Neural crest cell (in vitro differentiated cells): ENCODE results near the gene ALOXE3. TPM values are rescaled to one million over a fixed set of nuclear protein-coding genes. Genes with fewer than 3 reads are reported as not detected.

Experiments used
- DNase-seq: peaks from one replicate; pipeline ENCODE4 v3.0.0; 2021; ENCODE audit warnings: low read depth, mixed read lengths, low spot score
- H3K27ac Mint-ChIP-seq: one replicate; pipeline ENCODE4 v1.8.0; 2021; ENCODE audit warnings: mild to moderate bottlenecking, mixed read lengths; ENCODE audit not compliant: unreplicated experiment
- H3K27me3 Mint-ChIP-seq: 2 replicates; pipeline ENCODE4 v1.8.0; 2021; ENCODE audit warnings: low read depth, mild to moderate bottlenecking, mixed read lengths
- H3K36me3 Mint-ChIP-seq: 2 replicates; pipeline ENCODE4 v1.8.0; 2021; ENCODE audit warnings: low read depth, mild to moderate bottlenecking, mixed read lengths
- H3K4me1 Mint-ChIP-seq: 2 replicates; pipeline ENCODE4 v1.8.0; 2021; ENCODE audit warnings: mixed read lengths
- H3K4me3 Mint-ChIP-seq: one replicate; pipeline ENCODE4 v1.8.0; 2021; ENCODE audit warnings: mild to moderate bottlenecking, mixed read lengths
- H3K9me3 Mint-ChIP-seq: 2 replicates; pipeline ENCODE4 v1.8.0; 2021; ENCODE audit warnings: mixed read lengths
- CTCF ChIP-seq: fragments of 200-600 bp; sonication (generic); conservative IDR thresholded peaks from 2 replicates; pipeline ENCODE4 v1.5.0; 2021; ENCODE audit warnings: antibody characterized with exemption, mild to moderate bottlenecking
- total RNA-seq: library from RNA; stranded (reverse); gene quantifications from 2 replicates; pipeline ENCODE4 v1.2.1, GENCODE V29; 2021

The ALOXE3 gene
- total RNA-seq, 1 donor from 2014 or later: not detected

DNA sequence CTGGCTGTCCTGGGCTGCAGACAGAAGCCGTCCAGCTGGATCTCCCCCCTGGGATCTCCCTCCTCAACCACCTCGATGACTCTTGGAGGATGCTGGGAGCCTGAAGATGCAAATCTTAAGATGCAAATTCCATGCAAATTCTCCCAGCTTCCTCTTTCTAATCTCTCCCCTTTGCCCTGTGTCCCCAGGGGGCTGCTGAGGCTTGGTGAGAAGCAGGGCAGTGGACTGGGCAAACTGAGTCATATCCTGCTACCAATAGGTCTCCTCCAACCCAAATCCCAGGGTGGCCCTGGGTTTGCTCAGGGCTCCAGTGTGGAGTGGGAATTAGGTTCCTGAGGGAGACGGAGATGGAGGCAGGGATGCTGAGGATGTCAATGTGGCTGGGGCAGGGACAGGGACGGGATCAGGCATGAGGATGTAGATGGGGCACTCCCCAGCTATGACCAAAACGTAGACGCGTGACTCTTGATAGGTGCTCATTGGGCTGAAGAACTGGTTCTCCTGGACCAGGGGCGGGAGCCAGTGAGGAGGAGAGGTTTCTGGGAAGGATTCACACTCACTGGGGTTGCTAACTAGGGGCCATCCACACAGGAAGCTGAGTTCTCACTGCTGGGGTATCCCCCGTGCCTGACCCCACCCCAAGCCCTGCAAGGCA lies 27.2 kb downstream of the ALOXE3 start:
- no peak for TF ChIP-seq CTCF
- Mint-ChIP-seq H3K27ac (no peak overlapping the region), H3K27me3 (peaks cover 76% of the 10 kb centered on the region), H3K4me3 (no peak overlapping the region), H3K36me3 (no peaks in the 10 kb centered on the region), H3K9me3 (no peaks in the 10 kb centered on the region), H3K4me1 (no peaks in the 10 kb centered on the region)
- DNase-seq: no peak

DNA sequence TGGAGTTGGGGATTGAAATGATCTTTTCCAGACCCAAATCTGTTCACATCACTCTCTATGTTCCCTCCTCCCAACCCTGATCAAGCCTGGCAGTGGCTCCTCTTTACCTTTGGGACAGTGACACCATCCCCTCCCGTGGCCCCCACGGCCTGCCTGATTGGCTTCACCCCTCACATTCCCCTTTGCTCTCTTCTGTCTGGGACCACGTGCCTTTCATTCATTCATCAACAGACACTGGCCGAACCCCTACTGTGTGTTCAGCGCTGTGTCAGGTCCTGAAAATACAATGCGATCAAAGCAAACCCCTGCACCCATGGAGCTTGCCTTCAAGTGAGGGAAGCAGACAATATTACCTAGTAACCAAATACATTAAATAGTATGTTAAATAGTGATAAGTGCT lies 28.6 kb downstream of the ALOXE3 start:
- Mint-ChIP-seq H3K27me3 (peaks cover 70% of the 10 kb centered on the region), H3K36me3 (no peaks in the 10 kb centered on the region), H3K9me3 (no peaks in the 10 kb centered on the region), H3K4me3 (no peak overlapping the region), H3K4me1 (no peaks in the 10 kb centered on the region), H3K27ac (no peak overlapping the region)
- TF ChIP-seq CTCF: no peak
- DNase-seq: no peak

- peaks cover 78% of the 10 kb centered on the region for H3K27me3 Mint-ChIP-seq
- no peak overlapping the region for H3K4me3 Mint-ChIP-seq
- no peak for DNase-seq
- no peaks in the 10 kb centered on the region for H3K36me3 Mint-ChIP-seq
- no peak overlapping the region for H3K27ac Mint-ChIP-seq
- TF ChIP-seq CTCF: no peak
- no peaks in the 10 kb centered on the region for H3K9me3 Mint-ChIP-seq
- no peaks in the 10 kb centered on the region for H3K4me1 Mint-ChIP-seq
Observed at GRCh38 chr17:8087952-8088230, 30.4 kb downstream of the ALOXE3 start.

GRCh38 chr17:8087075-8087951 lies 31.0 kb downstream of the ALOXE3 start, which contains the start of gene ALOX12B:
Gene ALOX12B (minus strand): TSS chr17:8087716. CDS start chr17:8087442, 274 bp downstream.
- no peak within 1 kb of the TSS for H3K27ac Mint-ChIP-seq
- H3K36me3 Mint-ChIP-seq: no peaks in the 10 kb centered on the region
- no peak within 1 kb of the TSS for H3K4me3 Mint-ChIP-seq
- no peak for TF ChIP-seq CTCF
- H3K9me3 Mint-ChIP-seq: no peaks in the 10 kb centered on the region
- DNase-seq: no peak
- no peaks in the 10 kb centered on the region for H3K4me1 Mint-ChIP-seq
- peaks cover 78% of the 10 kb centered on the region for H3K27me3 Mint-ChIP-seq

- TF ChIP-seq CTCF: no peak
- H3K4me3 Mint-ChIP-seq: no peak overlapping the region
- no peaks in the 10 kb centered on the region for H3K9me3 Mint-ChIP-seq
- DNase-seq: no peak
- H3K36me3 Mint-ChIP-seq: no peaks in the 10 kb centered on the region
- peaks cover 78% of the 10 kb centered on the region for H3K27me3 Mint-ChIP-seq
- H3K27ac Mint-ChIP-seq: no peak overlapping the region
- no peaks in the 10 kb centered on the region for H3K4me1 Mint-ChIP-seq
Observed at GRCh38 chr17:8084250-8084649, 34.1 kb downstream of the ALOXE3 start.
